ENCODE results near the gene NKD2. TPM values are rescaled to one million over a fixed set of nuclear protein-coding genes. Genes with fewer than 3 reads are reported as not detected.

Gene NKD2
- total RNA-seq, 4 donors from 2014 or later = 0.78 to 3.2 (median 1.6) TPM

DNA sequence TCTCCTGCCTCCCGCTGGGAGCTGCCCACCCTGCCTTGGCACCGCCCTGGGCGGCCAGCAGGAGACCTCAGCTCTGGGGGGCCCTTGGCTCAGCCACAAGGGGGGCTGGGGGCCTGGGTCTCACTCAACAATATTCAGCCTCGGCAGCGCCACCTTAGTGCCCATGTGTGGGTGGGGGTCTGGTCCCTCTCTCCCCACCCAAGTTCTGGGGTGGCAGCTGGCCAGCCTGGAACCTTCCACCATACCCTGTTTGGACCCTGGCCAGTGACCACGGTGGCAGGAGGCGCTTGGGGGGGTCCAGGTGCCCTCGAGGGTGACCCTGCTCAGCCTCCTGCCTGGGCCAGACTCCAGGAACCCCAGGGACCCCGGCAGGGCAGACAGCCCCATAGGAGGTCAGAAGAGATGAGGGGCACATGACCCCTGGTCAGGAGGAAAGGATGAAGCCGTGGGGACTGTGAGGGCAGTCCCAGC, 22.2 kb downstream of the NKD2 start:
- H3K9me3 ChIP-seq = no peaks in the 10 kb centered on the region
- H3K27me3 ChIP-seq = no peaks in the 10 kb centered on the region
- H3K4me3 ChIP-seq (replicated peaks in 1 of 3) = no peak overlapping the region
- TF ChIP-seq, protein P1, sequence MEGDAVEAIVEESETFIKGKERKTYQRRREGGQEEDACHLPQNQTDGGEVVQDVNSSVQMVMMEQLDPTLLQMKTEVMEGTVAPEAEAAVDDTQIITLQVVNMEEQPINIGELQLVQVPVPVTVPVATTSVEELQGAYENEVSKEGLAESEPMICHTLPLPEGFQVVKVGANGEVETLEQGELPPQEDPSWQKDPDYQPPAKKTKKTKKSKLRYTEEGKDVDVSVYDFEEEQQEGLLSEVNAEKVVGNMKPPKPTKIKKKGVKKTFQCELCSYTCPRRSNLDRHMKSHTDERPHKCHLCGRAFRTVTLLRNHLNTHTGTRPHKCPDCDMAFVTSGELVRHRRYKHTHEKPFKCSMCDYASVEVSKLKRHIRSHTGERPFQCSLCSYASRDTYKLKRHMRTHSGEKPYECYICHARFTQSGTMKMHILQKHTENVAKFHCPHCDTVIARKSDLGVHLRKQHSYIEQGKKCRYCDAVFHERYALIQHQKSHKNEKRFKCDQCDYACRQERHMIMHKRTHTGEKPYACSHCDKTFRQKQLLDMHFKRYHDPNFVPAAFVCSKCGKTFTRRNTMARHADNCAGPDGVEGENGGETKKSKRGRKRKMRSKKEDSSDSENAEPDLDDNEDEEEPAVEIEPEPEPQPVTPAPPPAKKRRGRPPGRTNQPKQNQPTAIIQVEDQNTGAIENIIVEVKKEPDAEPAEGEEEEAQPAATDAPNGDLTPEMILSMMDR (IDR thresholded peaks at IDR 0.05) = no peak
- no peak for TF ChIP-seq POLR2A (IDR thresholded peaks at IDR 0.05)
- intact Hi-C loops (cut with DNase I) = no loop called here
- no peaks in the 10 kb centered on the region for H3K36me3 ChIP-seq
- no peak overlapping the region for H3K27ac ChIP-seq
- no peaks in the 10 kb centered on the region for H3K4me1 ChIP-seq
- WGBS, 2 donors = 87% methylated on average over 5 of the region's 10 CpGs; no CpG with 5 or more reads in 1 of the 2 donors
- DNase-seq = no peak

DNA sequence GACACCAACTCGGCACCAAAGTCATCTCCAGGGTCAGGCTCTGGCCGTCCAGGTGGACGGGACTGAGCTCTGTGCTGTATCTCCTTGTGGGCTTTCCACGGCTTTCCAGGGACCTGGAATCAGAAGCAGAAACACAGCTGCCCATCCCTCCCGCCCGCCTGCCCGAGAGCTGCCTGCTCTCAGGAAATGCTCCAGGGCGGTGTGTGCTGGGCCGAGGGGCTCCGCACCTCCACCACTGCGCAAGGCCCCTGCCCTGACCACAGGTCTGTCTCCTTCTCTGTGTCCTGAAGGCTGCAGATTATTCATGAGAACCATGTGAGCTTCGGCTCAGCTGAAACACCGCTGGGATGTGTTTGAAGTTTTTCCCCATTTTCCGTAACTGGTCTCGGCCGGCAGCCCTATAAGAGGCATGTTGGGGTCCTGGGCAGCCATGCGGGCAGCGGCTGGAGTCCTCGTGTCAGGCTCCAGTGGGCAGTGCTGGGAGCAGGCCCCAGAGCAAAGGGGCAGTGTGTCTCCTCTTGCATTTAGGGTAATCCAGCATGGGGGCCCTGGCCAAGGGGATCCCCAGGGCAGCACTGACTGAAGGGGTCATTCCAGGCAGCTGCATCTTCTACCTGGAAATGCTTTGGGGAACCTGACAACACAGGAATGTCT, 22.8 kb downstream of the NKD2 start:
- WGBS, 2 donors = 61 to 72% methylated on average over 8 to 14 of the region's 19 CpGs
- intact Hi-C loops (cut with DNase I) = no loop called here
- no peak for DNase-seq

DNA sequence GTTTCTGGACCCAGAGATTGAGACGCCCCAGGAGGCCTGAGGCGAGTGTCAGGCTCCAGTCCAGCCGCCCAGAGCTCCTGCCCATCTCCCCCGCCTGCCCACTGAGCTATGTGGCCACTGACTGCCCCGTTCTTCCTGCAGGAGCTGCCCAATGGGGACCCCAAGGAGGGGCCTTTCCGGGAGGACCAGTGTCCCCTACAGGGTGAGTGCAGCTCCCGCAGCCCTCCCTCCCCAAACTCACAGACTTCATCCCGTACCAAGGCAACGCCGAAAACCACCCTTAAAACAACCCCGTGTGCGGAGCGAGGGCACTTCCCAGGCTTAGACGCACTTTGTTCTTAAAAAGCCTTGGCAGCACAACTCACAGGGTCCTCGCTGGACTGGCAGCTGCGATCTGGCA, 23.4 kb downstream of the NKD2 start:
- Histone ChIP-seq H3K36me3 (no peaks in the 10 kb centered on the region), H3K27me3 (no peaks in the 10 kb centered on the region), H3K9me3 (no peaks in the 10 kb centered on the region), H3K27ac (no peak overlapping the region), H3K4me3 (replicated peaks in 1 of 3) (no peak overlapping the region), H3K4me1 (no peaks in the 10 kb centered on the region)
- no peak for DNase-seq
- 81 to 85% methylated on average over 14 to 16 of the region's 16 CpGs for WGBS, 2 donors
- intact Hi-C loops (cut with DNase I) = no loop called here
- TF ChIP-seq, protein P1 (IDR thresholded peaks at IDR 0.05) = no peak
- TF ChIP-seq POLR2A (IDR thresholded peaks at IDR 0.05) = no peak

More for the DNA sequence above, 22.8 kb downstream of the NKD2 start:
- H3K27ac ChIP-seq = no peak overlapping the region
- H3K4me1 ChIP-seq = no peaks in the 10 kb centered on the region
- H3K27me3 ChIP-seq = no peaks in the 10 kb centered on the region
- H3K36me3 ChIP-seq = no peaks in the 10 kb centered on the region
- H3K9me3 ChIP-seq = no peaks in the 10 kb centered on the region
- no peak overlapping the region for H3K4me3 ChIP-seq (replicated peaks in 1 of 3)
- TF ChIP-seq POLR2A (IDR thresholded peaks at IDR 0.05) = no peak
- TF ChIP-seq, protein P1 (IDR thresholded peaks at IDR 0.05) = no peak

DNA sequence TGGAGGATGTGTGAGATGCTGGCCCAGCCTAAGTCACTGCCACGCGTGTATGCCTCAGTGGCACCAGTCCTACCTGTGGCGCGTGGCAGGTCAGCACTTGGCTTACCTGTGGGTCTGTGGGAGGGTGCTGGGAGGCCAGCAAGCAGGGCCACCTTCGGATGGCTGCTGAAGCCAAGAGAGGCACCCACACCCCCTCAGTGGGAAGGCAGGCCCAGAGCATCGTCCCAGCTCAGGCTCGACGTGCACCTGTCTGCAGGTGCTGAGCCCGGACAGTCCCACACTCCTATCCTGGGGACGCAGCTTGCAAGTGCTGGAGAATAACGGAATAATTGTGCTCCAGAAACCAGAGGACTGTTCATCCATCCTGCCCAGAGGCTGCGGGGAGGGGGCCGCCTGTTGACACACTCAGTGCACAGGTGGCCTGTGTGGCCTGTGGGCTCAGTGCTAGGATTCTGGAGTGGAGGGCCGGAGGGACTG, 24.0 kb downstream of the NKD2 start:
- no peaks in the 10 kb centered on the region for H3K36me3 ChIP-seq
- WGBS, 2 donors = 90 to 93% methylated on average over 5 to 7 of the region's 14 CpGs
- H3K9me3 ChIP-seq = no peaks in the 10 kb centered on the region
- no peaks in the 10 kb centered on the region for H3K4me1 ChIP-seq
- TF ChIP-seq POLR2A (IDR thresholded peaks at IDR 0.05) = no peak
- TF ChIP-seq, protein P1 (IDR thresholded peaks at IDR 0.05) = no peak
- no peaks in the 10 kb centered on the region for H3K27me3 ChIP-seq
- no peak overlapping the region for H3K27ac ChIP-seq
- H3K4me3 ChIP-seq (replicated peaks in 1 of 3) = no peak overlapping the region
- intact Hi-C loops (cut with DNase I) = no loop called here
- no peak for DNase-seq

DNA sequence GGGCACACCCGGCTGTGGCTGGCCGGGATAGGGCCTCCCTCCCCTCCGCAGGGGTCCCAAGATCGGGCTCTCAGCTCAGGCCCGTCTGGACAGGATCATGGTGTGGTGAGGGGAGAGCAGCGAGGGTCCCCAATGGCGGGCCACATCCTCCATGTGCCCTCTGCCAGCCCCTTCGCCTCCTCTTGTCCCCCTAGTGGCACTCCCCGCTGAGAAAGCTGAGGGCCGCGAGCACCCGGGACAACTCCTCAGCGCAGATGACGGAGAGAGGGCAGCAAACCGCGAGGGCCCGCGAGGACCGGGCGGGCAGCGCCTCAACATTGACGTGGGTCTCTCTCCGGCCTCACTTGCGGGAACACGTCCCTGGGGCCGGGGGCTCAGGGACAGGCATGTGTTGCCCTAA, 24.6 kb downstream of the NKD2 start:
- WGBS, 2 donors = 95 to 97% methylated on average over 20 to 21 of the region's 26 CpGs
- intact Hi-C loops (cut with DNase I) = no loop called here
- H3K36me3 ChIP-seq = no peaks in the 10 kb centered on the region
- H3K4me3 ChIP-seq (replicated peaks in 1 of 3) = no peak overlapping the region
- no peaks in the 10 kb centered on the region for H3K27me3 ChIP-seq
- H3K4me1 ChIP-seq = no peaks in the 10 kb centered on the region
- no peak overlapping the region for H3K27ac ChIP-seq
- no peak for DNase-seq
- no peaks in the 10 kb centered on the region for H3K9me3 ChIP-seq
- TF ChIP-seq POLR2A (IDR thresholded peaks at IDR 0.05) = no peak
- TF ChIP-seq, protein P1 (IDR thresholded peaks at IDR 0.05) = no peak
